Gastroesophageal sphincter (tissue), 3 donors: ENCODE results near the gene SMARCD2.

ENCODE experiments used
- POLR2AphosphoS5 ChIP-seq: sonication (generic); formaldehyde crosslinking; IDR thresholded peaks from one replicate; pipeline ENCODE4 v1.6.1; 2017; ENCODE audit warnings: antibody characterized with exemption
- TF ChIP-seq, protein P1 (sequence below), 4 experiments: fragments of 200-600 bp in 2 of 4; fragments of 450-650 bp in 2 of 4; sonication (generic) in 1 of 4; IDR thresholded peaks; one replicate each; pipeline ENCODE4 v1.5.1; 2017 to 2019; ENCODE audit warnings: antibody characterized with exemption in 4 of 4, mild to moderate bottlenecking in 2 of 4, moderate library complexity in 2 of 4

DNA sequence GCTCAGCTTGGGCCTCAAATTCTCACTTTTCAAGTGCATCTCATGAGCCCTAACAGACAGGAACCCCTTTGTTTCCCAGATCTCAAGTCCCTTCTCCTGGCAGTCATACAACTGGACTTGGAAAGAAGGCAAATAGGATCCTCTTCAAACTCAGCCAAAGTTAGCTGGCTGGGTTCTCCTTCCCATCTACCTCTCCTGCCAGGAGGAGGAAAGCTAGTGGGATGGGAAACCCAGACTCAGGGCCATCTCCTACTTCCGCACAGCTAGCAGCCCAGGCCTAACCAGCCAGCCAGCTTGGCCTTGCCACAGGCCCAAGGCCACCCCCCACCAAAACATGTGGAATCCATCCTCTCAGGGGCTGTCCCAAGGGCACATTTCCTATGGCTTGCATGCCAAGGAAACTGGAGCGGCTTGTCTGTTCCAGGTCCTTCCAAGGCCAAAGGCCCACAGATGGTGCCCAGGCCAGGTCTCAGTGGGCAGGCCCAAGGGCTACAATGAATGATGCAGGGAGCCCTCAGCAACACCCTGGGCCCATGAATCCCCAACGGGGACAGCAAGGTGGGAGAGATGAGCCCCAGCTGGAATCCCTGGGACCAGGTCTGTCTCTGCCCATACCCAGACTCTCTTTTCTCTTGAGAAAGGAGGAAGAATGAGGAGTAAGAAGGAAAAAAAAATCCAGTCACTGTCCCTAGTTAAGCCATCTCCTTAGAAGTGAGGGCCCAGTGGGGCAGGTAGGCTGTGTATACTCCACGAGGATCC is 1.7 kb downstream of the SMARCD2 start:
- TF ChIP-seq, protein P1, sequence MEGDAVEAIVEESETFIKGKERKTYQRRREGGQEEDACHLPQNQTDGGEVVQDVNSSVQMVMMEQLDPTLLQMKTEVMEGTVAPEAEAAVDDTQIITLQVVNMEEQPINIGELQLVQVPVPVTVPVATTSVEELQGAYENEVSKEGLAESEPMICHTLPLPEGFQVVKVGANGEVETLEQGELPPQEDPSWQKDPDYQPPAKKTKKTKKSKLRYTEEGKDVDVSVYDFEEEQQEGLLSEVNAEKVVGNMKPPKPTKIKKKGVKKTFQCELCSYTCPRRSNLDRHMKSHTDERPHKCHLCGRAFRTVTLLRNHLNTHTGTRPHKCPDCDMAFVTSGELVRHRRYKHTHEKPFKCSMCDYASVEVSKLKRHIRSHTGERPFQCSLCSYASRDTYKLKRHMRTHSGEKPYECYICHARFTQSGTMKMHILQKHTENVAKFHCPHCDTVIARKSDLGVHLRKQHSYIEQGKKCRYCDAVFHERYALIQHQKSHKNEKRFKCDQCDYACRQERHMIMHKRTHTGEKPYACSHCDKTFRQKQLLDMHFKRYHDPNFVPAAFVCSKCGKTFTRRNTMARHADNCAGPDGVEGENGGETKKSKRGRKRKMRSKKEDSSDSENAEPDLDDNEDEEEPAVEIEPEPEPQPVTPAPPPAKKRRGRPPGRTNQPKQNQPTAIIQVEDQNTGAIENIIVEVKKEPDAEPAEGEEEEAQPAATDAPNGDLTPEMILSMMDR (IDR thresholded peaks at IDR 0.05) = no peak
- TF ChIP-seq POLR2AphosphoS5 = no peak
